ENCODE results near the gene COBLL1. TPM values are rescaled to one million over a fixed set of nuclear protein-coding genes. Genes with fewer than 3 reads are reported as not detected.
A peak's percentile ranks its signal among the peaks of the same experiment; 100 is the strongest.

Gene COBLL1
- polyA plus RNA-seq, 1 donor (not counting 4 experiments of a cell fraction or from before 2014, with no cell fraction given), result 14.9 TPM

- Histone ChIP-seq H3K9ac (ENCODE audit: control insufficient read depth, extremely low read depth, insufficient read depth, low read length) (no peak overlapping the region), H3K79me2 (ENCODE audit: control insufficient read depth, insufficient read depth, low read length) (peaks cover 40% of the 10 kb centered on the region), H3K4me3 (ENCODE audit: control insufficient read depth in 2 of 3, extremely low read depth in 1 of 3, insufficient read depth in 2 of 3, low read depth in 1 of 3, low read length in 3 of 3) (no peak overlapping the region), H4K20me1 (ENCODE audit: control insufficient read depth, extremely low read depth, insufficient read depth, low read length) (no peaks in the 10 kb centered on the region), H3K27ac (ENCODE audit: control insufficient read depth, insufficient read depth, low read length) (no peak overlapping the region), H3K36me3 (ENCODE audit: control insufficient read depth in 2 of 2, extremely low read depth in 1 of 2, insufficient read depth in 2 of 2, low read length in 2 of 2) (no peaks in the 10 kb centered on the region), H3K9me3 (ENCODE audit: control insufficient read depth, low read depth, low read length) (no peaks in the 10 kb centered on the region), H2AFZ (ENCODE audit: control insufficient read depth, low read length) (peak overlapping the region; percentile 33), H3K9me1 (ENCODE audit: control insufficient read depth, extremely low read depth, insufficient read depth, low read length) (no peaks in the 10 kb centered on the region), H3K27me3 (ENCODE audit: control insufficient read depth, extremely low read depth, insufficient read depth, low read length) (no peaks in the 10 kb centered on the region), H3K4me1 (ENCODE audit: control insufficient read depth, extremely low read depth, insufficient read depth, low read length) (peaks cover 10% of the 10 kb centered on the region), H3K4me2 (ENCODE audit: control insufficient read depth, extremely low read depth, insufficient read depth, low read depth, low read length) (peak overlapping the region; percentile 48)
- DNase-seq (ENCODE audit: low read depth, low spot score) (no peak), FAIRE-seq (no peak)
- dilution Hi-C loops (cut with MboI; ENCODE audit: extremely low pct_ligation_motif_present, low sequenced_read_pairs), result no loop called here
- TF ChIP-seq EZH2 (IDR thresholded peaks at IDR 0.05; ENCODE audit: low read length) (no peak), CTCF (optimal IDR thresholded peaks at IDR 0.05 in 1 of 3, IDR thresholded peaks at IDR 0.05 in 1 of 3, conservative IDR thresholded peaks at IDR 0.05 in 1 of 3; ENCODE audit: extremely low read depth in 1 of 3, insufficient read depth in 2 of 3, low read length in 3 of 3) (no peak)
Observed at GRCh38 chr2:164836907-164837306, 4.7 kb downstream of the COBLL1 start.

GRCh38 chr2:164835302-164835701 is 6.3 kb downstream of the COBLL1 start:
- Histone ChIP-seq H3K9ac (ENCODE audit: control insufficient read depth, extremely low read depth, insufficient read depth, low read length) (no peak overlapping the region), H3K27ac (ENCODE audit: control insufficient read depth, insufficient read depth, low read length) (no peak overlapping the region)
- dilution Hi-C loops (cut with MboI; ENCODE audit: extremely low pct_ligation_motif_present, low sequenced_read_pairs), result no loop called here

More at GRCh38 chr2:164835302-164835701, 6.3 kb downstream of the COBLL1 start:
- DNase-seq (ENCODE audit: low read depth, low spot score) (no peak), FAIRE-seq (no peak)
- H4K20me1 ChIP-seq (ENCODE audit: control insufficient read depth, extremely low read depth, insufficient read depth, low read length), result no peaks in the 10 kb centered on the region
- no peak overlapping the region for H3K4me2 ChIP-seq (ENCODE audit: control insufficient read depth, extremely low read depth, insufficient read depth, low read depth, low read length)
- no peak overlapping the region for H3K4me3 ChIP-seq (ENCODE audit: control insufficient read depth in 2 of 3, extremely low read depth in 1 of 3, insufficient read depth in 2 of 3, low read depth in 1 of 3, low read length in 3 of 3)
- peaks cover 9% of the 10 kb centered on the region for H3K4me1 ChIP-seq (ENCODE audit: control insufficient read depth, extremely low read depth, insufficient read depth, low read length)
- H3K27me3 ChIP-seq (ENCODE audit: control insufficient read depth, extremely low read depth, insufficient read depth, low read length), result no peaks in the 10 kb centered on the region
- TF ChIP-seq CTCF (optimal IDR thresholded peaks at IDR 0.05 in 1 of 3, IDR thresholded peaks at IDR 0.05 in 1 of 3, conservative IDR thresholded peaks at IDR 0.05 in 1 of 3; ENCODE audit: extremely low read depth in 1 of 3, insufficient read depth in 2 of 3, low read length in 3 of 3) (no peak), EZH2 (IDR thresholded peaks at IDR 0.05; ENCODE audit: low read length) (no peak)
- no peaks in the 10 kb centered on the region for H3K9me1 ChIP-seq (ENCODE audit: control insufficient read depth, extremely low read depth, insufficient read depth, low read length)
- H3K9me3 ChIP-seq (ENCODE audit: control insufficient read depth, low read depth, low read length), result no peaks in the 10 kb centered on the region
- no peak overlapping the region for H2AFZ ChIP-seq (ENCODE audit: control insufficient read depth, low read length)
- H3K79me2 ChIP-seq (ENCODE audit: control insufficient read depth, insufficient read depth, low read length), result peaks cover 39% of the 10 kb centered on the region
- peaks cover 0 to 2% of the 10 kb centered on the region in 2 experiments for H3K36me3 ChIP-seq (ENCODE audit: control insufficient read depth in 2 of 2, extremely low read depth in 1 of 2, insufficient read depth in 2 of 2, low read length in 2 of 2)
